NT2/D1 (cell line): ENCODE measurements around the gene NEK10.

Experiments
- SUZ12 ChIP-seq: IDR thresholded peaks from 2 replicates; pipeline ENCODE4 v1.6.1; 2011; ENCODE audit not compliant: insufficient read length, insufficient read depth; ENCODE audit errors: extremely low read depth
- ZNF274 ChIP-seq: IDR thresholded peaks from 2 replicates; pipeline ENCODE4 v1.6.1; 2011; ENCODE audit warnings: mild to moderate bottlenecking, low read depth, low read length

DNA sequence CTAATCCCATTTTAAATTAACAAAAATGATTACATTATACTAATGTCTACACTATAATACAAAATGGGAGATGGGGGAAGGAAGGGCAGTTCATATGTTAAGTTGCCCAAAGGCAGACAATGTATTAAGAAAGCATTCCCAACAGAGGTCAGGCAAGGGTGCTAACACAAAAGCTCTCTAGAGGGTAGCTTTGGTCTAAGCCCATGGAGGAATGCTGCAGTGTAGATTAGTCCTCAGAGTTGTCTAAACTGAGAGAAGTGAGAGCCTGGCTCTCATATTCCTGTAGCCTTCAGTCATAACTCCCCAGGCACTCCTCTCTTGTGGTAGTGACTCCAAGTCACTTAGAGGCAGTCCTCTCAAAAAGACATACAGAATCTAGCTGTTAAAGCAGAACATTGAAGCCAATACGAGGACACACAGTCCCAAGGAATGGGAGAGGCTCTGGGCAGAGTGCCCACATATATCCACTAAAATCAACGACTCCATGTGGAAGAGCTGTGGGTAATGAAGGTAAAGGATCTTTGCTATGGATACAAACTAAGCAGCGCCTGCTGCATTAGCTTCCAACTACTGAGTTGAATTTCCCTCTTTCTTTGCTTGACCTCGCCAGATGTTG is 14.5 kb downstream of the NEK10 start:
- no peak for TF ChIP-seq ZNF274
- TF ChIP-seq SUZ12: no peak
